Glomerular visceral epithelial cell (primary cell): ENCODE results near the gene EPN3.

ENCODE experiments used
- DNase-seq: peaks from one replicate; pipeline ENCODE4 v3.0.0-alpha.2; 2016; ENCODE audit errors: extremely low spot score

EPN3 gene

GRCh38 chr17:50569592-50569991 lies 37.1 kb downstream of the EPN3 start:
- DNase-seq: no peak

DNA sequence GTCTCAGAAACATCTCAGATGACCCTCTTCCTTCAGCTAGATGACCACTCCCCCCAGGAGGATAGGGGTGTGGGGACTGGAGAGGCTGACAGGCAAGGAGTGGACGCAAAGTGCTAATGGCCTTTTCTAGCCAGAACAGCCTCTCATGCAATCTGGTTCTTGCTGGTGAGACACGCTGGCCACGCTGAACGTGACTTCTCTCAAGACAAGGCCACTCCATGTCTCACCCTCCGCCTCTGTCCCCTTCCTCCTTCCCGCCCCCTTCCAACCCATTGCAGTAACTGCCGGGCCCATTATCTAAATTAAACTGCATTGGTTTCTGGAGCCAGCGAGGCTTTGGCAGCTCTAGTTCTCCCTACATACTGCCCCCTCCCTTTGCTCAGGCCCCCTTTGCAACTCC lies 37.5 kb downstream of the EPN3 start:
- no peak for DNase-seq

DNA sequence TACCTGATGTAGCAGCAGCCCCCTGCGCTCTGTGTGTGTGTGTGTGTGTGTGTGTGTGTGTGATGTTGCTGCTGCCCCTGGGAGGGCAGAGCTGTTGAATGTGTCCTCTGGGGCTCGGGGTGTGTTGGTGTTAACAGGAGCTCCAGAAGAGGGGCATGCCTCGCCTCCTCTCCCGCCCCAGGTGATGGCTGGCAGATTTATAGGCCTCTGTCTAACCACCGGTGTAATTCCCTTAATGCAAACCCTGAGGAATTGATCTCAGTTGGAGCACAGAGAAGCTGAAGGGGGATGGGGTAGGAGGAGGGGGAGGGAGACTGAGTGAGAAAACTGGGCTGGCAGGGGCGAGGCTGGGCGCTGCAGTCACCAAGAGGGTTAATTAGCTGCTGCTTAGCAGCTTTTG lies 38.0 kb downstream of the EPN3 start:
- no peak for DNase-seq

DNA sequence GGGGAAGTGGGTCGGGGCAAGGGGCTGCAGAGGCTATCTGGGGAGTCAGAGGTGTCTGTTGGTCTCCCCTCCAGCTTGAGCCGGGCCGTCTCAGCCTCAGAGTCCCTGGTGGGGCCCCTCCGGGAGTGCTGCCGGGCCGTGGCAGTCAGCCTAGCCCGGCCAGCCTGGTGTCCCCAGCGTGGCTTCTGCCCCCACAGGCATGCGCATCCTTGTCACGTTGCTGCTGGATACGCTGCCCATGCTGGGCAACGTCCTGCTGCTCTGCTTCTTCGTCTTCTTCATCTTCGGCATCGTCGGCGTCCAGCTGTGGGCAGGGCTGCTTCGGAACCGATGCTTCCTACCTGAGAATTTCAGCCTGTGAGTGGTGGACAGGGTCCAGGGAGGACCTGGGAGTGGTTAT lies 39.1 kb downstream of the EPN3 start:
- DNase-seq: no peak

DNA sequence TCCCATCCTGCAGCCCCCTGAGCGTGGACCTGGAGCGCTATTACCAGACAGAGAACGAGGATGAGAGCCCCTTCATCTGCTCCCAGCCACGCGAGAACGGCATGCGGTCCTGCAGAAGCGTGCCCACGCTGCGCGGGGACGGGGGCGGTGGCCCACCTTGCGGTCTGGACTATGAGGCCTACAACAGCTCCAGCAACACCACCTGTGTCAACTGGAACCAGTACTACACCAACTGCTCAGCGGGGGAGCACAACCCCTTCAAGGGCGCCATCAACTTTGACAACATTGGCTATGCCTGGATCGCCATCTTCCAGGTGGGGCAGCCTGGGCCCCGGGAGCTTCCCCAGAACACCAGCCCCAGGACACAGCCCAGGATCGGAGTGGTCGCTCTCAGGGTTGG lies 40.0 kb downstream of the EPN3 start:
- no peak for DNase-seq

- DNase-seq: no peak
Measured at GRCh38 chr17:50573866-50574611, 41.5 kb downstream of the EPN3 start.

DNA sequence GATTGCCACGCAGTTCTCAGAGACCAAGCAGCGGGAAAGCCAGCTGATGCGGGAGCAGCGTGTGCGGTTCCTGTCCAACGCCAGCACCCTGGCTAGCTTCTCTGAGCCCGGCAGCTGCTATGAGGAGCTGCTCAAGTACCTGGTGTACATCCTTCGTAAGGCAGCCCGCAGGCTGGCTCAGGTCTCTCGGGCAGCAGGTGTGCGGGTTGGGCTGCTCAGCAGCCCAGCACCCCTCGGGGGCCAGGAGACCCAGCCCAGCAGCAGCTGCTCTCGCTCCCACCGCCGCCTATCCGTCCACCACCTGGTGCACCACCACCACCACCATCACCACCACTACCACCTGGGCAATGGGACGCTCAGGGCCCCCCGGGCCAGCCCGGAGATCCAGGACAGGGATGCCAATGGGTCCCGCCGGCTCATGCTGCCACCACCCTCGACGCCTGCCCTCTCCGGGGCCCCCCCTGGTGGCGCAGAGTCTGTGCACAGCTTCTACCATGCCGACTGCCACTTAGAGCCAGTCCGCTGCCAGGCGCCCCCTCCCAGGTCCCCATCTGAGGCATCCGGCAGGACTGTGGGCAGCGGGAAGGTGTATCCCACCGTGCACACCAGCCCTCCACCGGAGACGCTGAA lies 43.2 kb downstream of the EPN3 start:
- DNase-seq: no peak

- no peak for DNase-seq
Measured at GRCh38 chr17:50576864-50577263, 44.3 kb downstream of the EPN3 start.

DNA sequence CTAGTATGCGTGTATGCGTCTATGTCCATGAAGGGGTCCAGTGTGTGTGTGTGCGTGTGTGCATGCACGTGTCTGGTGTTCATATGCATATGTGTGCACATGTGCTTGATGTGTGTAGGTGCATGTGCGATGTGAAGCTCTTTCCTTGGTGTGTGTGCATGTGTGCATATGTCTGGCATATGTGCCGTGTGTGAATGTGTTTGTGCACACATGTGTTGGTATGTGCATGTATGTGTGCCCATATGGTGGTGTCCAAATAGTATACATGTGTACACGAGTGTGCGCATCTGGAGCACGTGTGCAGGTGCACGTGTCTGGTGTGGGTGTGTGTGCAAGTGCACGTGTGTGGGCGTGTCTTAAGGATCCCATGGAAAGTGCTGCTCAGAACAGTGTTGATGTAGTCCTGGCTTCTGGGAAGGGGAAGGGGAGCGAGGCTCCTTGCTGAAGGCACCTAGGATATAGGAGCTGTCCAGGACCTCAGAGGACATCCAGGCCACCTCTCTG lies 45.0 kb downstream of the EPN3 start:
- DNase-seq: no peak

DNA sequence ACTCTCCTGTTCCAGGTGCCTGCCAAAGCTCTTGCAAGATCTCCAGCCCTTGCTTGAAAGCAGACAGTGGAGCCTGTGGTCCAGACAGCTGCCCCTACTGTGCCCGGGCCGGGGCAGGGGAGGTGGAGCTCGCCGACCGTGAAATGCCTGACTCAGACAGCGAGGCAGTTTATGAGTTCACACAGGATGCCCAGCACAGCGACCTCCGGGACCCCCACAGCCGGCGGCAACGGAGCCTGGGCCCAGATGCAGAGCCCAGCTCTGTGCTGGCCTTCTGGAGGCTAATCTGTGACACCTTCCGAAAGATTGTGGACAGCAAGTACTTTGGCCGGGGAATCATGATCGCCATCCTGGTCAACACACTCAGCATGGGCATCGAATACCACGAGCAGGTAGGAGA lies 45.6 kb downstream of the EPN3 start:
- DNase-seq: no peak

DNA sequence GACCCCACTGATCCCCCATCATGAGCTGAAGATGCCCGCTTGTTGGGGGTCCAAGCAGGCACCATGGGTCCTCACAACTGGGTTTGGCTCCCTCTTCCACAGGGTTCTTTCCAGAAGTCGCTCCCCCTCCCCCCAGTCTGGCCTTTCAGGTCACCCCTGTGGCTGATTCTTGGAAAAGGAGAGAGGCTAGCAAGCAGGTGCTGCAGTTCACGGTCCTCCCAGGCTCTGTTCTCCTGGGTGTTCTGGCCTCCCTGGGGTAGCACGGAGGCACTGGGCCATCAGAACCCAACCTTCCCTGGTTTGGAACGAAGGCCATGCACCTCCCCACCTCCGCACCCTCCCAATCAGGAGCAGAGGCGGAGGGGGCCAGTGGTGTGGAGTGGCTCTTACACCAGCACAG lies 46.9 kb downstream of the EPN3 start:
- no peak for DNase-seq

DNA sequence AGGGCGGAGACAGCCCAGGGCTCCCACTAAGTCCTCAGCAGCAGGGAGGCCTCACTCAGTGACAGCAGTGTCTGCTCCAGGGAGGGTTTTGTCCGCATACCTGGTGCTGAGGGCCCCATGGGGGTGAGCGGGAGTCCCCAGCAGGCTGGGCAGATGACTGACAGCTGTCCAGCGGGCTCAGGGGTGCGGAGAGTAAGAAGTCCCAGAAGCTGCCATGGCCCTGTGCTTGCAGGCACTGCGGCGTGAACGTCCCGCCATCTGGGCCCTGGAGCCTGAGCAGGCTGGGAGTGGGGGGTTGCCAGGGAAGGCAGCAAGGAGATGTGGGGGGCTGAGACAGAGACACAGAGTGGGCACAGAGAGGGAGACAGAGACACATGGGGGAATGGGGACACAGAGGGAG lies 48.1 kb downstream of the EPN3 start:
- DNase-seq: no peak

GRCh38 chr17:50581316-50581715 lies 48.8 kb downstream of the EPN3 start:
- no peak for DNase-seq

DNA sequence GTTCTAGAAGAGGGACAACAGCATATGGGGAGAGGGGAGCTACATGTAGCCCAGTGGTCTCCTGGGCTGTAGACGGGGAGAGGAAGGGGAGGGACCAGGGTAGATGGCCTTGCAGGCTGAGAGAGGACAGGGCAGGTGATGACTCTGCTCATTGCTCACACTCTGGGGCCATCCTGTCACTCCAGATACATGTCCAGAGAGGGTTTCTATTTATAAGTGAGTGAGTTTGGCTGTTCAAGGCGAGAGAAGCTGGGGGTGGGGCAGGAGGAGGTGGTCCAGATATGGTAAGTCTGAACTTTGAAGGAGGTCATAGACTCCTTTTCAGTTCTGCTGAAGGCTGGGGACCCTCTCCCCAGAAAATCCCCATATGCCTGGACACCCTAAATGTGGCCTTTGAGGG lies 50.2 kb downstream of the EPN3 start:
- DNase-seq: no peak

DNA sequence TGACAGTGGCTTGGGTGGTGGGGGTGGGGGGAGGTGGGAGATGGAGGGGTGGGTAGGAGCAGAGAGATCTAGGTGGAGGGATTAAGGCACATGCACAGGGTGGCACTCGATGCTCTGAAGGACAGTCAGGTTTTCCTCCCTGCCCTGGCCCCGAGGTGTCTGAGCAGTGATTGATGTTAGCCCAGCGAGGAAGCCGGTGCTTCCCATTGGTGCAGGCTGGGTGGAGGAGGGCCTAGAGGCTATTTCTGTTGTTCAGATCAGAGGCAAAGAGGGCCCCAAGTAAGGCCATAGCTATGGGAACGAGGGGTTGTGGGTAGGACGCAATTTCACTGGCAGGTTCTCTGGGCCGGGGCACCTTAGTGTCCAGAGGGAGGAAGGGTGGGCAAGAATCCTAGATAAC lies 51.1 kb downstream of the EPN3 start:
- DNase-seq: no peak

DNA sequence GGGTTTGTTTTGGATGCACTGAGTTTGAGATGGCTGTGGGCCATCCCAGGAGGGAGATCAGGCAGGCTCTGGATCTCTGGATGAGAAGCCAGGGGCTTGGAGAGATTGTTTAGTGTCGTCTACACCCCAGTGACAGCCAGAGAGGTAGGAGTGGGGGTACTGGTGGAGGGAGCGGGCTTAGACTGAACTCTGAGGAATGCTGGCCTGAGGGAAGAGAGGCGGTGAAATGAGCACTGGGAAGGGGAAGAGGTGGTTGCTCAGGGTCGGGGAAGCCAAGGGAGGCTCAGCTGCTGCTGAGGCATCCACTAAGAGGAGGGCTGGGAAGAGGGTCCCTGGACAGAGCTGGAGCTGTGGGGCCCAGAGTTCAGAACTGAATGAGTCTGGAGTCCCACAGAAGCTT lies 51.6 kb downstream of the EPN3 start:
- no peak for DNase-seq

GRCh38 chr17:50584749-50585148 lies 52.2 kb downstream of the EPN3 start:
- no peak for DNase-seq

- DNase-seq: no peak
Measured at GRCh38 chr17:50585346-50585745, 52.8 kb downstream of the EPN3 start.

GRCh38 chr17:50585891-50586290 lies 53.4 kb downstream of the EPN3 start:
- no peak for DNase-seq

GRCh38 chr17:50586421-50587247 lies 54.1 kb downstream of the EPN3 start:
- DNase-seq: no peak

DNA sequence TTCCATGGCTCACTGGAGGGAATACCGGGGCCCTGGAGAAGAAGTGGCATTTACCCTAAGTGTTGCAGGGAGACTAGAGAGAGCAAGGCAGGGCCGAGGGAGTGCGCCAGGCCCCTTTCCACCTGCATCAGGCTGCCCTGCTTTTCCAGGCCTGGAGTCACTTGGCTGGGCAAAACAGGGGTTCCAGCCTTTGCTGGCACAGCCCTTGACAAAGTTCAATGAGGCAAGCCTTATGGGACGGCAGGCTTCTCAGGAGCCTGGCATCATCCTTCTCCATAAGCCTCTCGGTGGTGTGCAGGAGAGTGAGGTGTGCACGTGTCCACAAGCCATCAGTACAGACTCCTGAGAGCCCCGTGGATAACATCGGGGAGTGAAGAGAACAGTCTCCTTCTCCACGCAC lies 55.0 kb downstream of the EPN3 start:
- DNase-seq: no peak

- DNase-seq: no peak
Measured at GRCh38 chr17:50588391-50589049, 56.0 kb downstream of the EPN3 start.
